Heart left ventricle (tissue), 16 donors: ENCODE data around the gene BCAS4. TPM values are rescaled to one million over a fixed set of nuclear protein-coding genes. Genes with fewer than 3 reads are reported as not detected.

Experiments used
- ATAC-seq, 4 donors: fragments of 200-7000 bp; cut with Tn5 transposase; one replicate each; pipeline ENCODE4 v1.9.1; 2020 to 2022; ENCODE audit warnings: moderate library complexity in 4 of 4, mild to moderate bottlenecking in 3 of 4, moderate number of reproducible peaks in 1 of 4
- DNase-seq, 5 donors: peaks; one replicate each; pipeline ENCODE4 v3.0.0-alpha.2; 2020
- H3K27ac ChIP-seq, 12 donors: fragments of 200-600 bp; sonication (generic) in 4 of 12; one replicate each; pipeline versions ENCODE4 v1.5.0 to v1.8.0; 2016 to 2022; ENCODE audit warnings: mild to moderate bottlenecking in 2 of 12
- H3K27me3 ChIP-seq, 9 donors: fragments of 200-600 bp; sonication (generic) in 2 of 9; one replicate each; pipeline versions ENCODE4 v1.5.1 to v1.8.0; 2016 to 2022; ENCODE audit warnings: mild to moderate bottlenecking in 3 of 9
- H3K36me3 ChIP-seq, 9 donors: fragments of 200-600 bp; sonication (generic) in 2 of 9; one replicate each; pipeline versions ENCODE4 v1.5.0 to v1.8.0; 2018 to 2022; ENCODE audit warnings: mild to moderate bottlenecking in 2 of 9
- H3K4me1 ChIP-seq, 12 donors: fragments of 200-600 bp; sonication (generic) in 4 of 12; one replicate each; pipeline versions ENCODE4 v1.5.0 to v1.8.0; 2016 to 2022; ENCODE audit warnings: mild to moderate bottlenecking in 3 of 12
- H3K4me3 ChIP-seq, 12 donors: fragments of 200-600 bp; sonication (generic) in 4 of 12; one replicate each; pipeline versions ENCODE4 v1.5.0 to v1.8.0; 2017 to 2022; ENCODE audit warnings: mild to moderate bottlenecking in 9 of 12, moderate library complexity in 4 of 12
- H3K9me3 ChIP-seq, 12 donors: fragments of 200-600 bp; sonication (generic) in 4 of 12; one replicate each; pipeline versions ENCODE4 v1.5.0 to v1.8.0; 2016 to 2022; ENCODE audit warnings: mild to moderate bottlenecking in 1 of 12
- POLR2A ChIP-seq, 2 donors: fragments of 450-650 bp; IDR thresholded peaks; one replicate each; pipeline ENCODE4 v1.6.1; 2017; ENCODE audit warnings: antibody characterized with exemption in 2 of 2, mild to moderate bottlenecking in 2 of 2, moderate library complexity in 2 of 2
- WGBS, 4 donors: extraction: QIAGEN DNeasy Blood & Tissue Kit in 2 of 4; methylation state at CpG; one replicate each; pipeline versions ENCODE4 v1.1.5 to v1.1.7; 2013 to 2018; 5-methylcytosine and 5-hydroxymethylcytosine counted together
- intact Hi-C, 10 donors: fragments of 100-400 bp; cut with DNase I; formaldehyde crosslinking; loops; one replicate each; pipeline versions ENCODE4 v1.11.1 to v1.14.2; 2022
- polyA plus RNA-seq, 2 donors: library from polyadenylated mRNA; stranded (reverse); fragments of 200-250 nt; gene quantifications; one replicate each; pipeline ENCODE4 v1.2.3, GENCODE V29; 2013
- total RNA-seq, 9 donors: library from RNA; depleted of rRNA in 2 of 9; stranded (reverse); fragments of >200 nt in 2 of 9; fragmentation: NEBNext Ultra II Directional in 3 of 9; extraction: Animal tissue kit (Norgen Biotek cat#: 25700) in 3 of 9; gene quantifications; one replicate each; pipeline versions ENCODE4 v1.1.0 to v1.2.4, GENCODE V29; 2016 to 2023
- TF ChIP-seq, protein P1 (sequence below), 12 donors: fragments of 200-600 bp; sonication (generic) in 4 of 12; IDR thresholded peaks; one replicate each; pipeline versions ENCODE4 v1.5.0 to v1.8.0; 2018 to 2022; ENCODE audit warnings: antibody characterized with exemption in 12 of 12, mild to moderate bottlenecking in 5 of 12
- donor health status: ischemic (EF 13 %, LVEDD 7.1; RV severe dilation, severe dysfunction).
- donor health status: healthy with polysubstance abuse.
- donor health status: DM: no; HTN: yes; CAD: no.
- donor health status: DM: no; HTN: no; CAD: no.
- donor health status: ischemic (EF 25% LVEDD 6.9; RV normal size, moderate dysfunction).
- donor health status: ischemic (EF 25% LVEDD 5.7; RV mildly dilated, moderate dysfunction).
- donor health status: healthy.
- donor health status: DM: yes; HTN: yes; CAD: no.
- donor health status: ischemic (EF 35%, LVEDD 5.7; RV mildly dilated, moderate dysfunction).
- donor health status: nonischemic (EF 11% LVEDD 7.7; RV severe dilation, severe dysfunction).
- donor health status: DM: yes; HTN: yes; CAD: no.
- donor health status: PGD.
- donor health status: ischemic (EF 29% LVEDD 5.4; RV normal size, mild dysfunction).
- donor health status: nonischemic (EF 23%, LVEDD 6.1; RV moderate dilation, normal function).

The BCAS4 gene
- total and polyA plus RNA-seq, 11 donors = 0.78 to 5.1 (median 2.0) TPM

DNA sequence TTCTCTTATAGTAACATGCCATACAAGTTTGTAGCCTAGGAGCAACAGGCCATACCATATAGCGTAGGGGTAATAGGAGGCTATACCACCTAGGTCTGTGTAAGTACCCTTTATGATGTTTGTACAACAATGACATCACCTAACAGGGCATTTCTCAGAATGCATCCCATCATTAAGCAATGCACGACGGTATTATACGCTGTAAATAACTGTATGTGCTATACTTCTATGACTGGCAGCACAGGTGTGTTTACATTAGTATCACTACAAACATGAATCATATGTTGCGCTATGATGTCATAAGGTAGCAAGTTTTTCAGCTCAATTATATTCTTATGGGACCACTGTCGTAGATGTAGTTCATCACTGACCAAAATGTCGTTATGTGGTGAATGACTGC, 105.4 kb downstream of the BCAS4 start:
- WGBS, 4 donors = 89 to 98% (median 97%) methylated on average over 7 of the region's 7 CpGs
- ATAC-seq = no peak

DNA sequence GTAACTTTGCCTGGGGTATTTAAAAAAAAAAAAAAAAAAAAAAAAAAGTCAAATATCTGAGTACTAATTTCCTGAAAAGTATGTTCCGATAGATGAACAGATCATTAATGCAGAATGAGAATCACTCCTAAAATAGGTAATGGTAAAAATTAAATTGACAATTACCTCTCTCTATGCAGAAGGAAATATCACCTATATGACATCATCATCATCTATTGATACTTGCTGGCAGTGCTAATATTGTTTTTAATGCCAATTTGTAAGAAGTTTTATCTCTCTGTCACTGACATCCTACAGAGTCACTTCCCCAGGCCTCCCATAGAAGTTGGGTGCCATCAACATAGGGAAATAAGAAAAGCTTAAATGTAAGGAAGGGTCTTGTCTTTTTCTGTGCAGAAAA, 106.4 kb downstream of the BCAS4 start:
- Histone ChIP-seq H3K27me3 (no peaks in the 10 kb centered on the region), H3K4me1 (peaks cover 0 to 28% (median 10%) of the 10 kb centered on the region in 12 donors), H3K4me3 (no peak overlapping the region), H3K27ac (no peak overlapping the region), H3K9me3 (no peaks in the 10 kb centered on the region), H3K36me3 (peaks cover 2 to 76% (median 64%) of the 10 kb centered on the region in 9 donors)
- TF ChIP-seq, protein P1, sequence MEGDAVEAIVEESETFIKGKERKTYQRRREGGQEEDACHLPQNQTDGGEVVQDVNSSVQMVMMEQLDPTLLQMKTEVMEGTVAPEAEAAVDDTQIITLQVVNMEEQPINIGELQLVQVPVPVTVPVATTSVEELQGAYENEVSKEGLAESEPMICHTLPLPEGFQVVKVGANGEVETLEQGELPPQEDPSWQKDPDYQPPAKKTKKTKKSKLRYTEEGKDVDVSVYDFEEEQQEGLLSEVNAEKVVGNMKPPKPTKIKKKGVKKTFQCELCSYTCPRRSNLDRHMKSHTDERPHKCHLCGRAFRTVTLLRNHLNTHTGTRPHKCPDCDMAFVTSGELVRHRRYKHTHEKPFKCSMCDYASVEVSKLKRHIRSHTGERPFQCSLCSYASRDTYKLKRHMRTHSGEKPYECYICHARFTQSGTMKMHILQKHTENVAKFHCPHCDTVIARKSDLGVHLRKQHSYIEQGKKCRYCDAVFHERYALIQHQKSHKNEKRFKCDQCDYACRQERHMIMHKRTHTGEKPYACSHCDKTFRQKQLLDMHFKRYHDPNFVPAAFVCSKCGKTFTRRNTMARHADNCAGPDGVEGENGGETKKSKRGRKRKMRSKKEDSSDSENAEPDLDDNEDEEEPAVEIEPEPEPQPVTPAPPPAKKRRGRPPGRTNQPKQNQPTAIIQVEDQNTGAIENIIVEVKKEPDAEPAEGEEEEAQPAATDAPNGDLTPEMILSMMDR (IDR thresholded peaks at IDR 0.05) = no peak
- no peak for TF ChIP-seq POLR2A (IDR thresholded peaks at IDR 0.05)
- DNase-seq (no peak), ATAC-seq (no peak)
- intact Hi-C loops = no loop called here
- 88 to 98% (median 94%) methylated on average over 1 of the region's 1 CpG for WGBS, 4 donors

More for the DNA sequence above, 105.4 kb downstream of the BCAS4 start:
- peaks cover 2 to 85% (median 65%) of the 10 kb centered on the region in 9 donors for H3K36me3 ChIP-seq
- no peak for TF ChIP-seq POLR2A (IDR thresholded peaks at IDR 0.05)
- TF ChIP-seq, protein P1 (IDR thresholded peaks at IDR 0.05) = no peak
- no peak overlapping the region for H3K4me3 ChIP-seq
- no peak for DNase-seq
- H3K27ac ChIP-seq = no peak overlapping the region
- no peaks in the 10 kb centered on the region for H3K27me3 ChIP-seq
- peaks cover 0 to 19% (median 10%) of the 10 kb centered on the region in 12 donors for H3K4me1 ChIP-seq
- intact Hi-C loops = no loop called here
- no peaks in the 10 kb centered on the region for H3K9me3 ChIP-seq

- peaks cover 0 to 54% (median 42%) of the 10 kb centered on the region in 9 donors for H3K36me3 ChIP-seq
- ATAC-seq = no peak
These were observed 108.6 kb downstream of the BCAS4 start for GRCh38 chr20:50903353-50904051.

DNA sequence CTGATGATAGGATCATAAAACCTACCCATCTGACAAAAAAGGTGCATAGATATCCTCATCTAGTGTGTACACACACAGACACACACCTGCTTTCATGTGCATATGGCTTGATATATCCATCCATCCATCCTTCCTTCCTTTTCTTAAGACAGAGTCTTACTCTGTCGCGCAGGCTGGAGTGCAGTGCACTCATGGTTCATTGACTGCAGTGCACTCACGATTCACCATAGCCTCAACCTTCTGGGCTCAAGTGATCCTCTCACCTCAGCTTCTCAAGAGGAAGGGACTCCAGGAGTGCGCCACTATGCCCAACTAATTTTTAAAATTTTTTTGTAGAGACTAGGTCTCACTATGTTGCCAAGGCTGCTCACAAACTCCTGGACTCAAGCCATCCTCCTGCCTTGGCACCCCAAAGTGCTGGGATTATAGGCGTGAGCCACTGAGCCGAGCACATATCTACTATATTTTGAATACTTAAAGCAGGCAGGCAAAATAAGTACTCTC, 109.3 kb downstream of the BCAS4 start:
- peak in 1 of 4 donors; percentile 38 for ATAC-seq
- no peak overlapping the region for H3K4me3 ChIP-seq
- no peak overlapping the region for H3K27ac ChIP-seq
- intact Hi-C loops = no loop called here
- no peak for DNase-seq
- H3K9me3 ChIP-seq = no peaks in the 10 kb centered on the region
- 70 to 77% (median 70%) methylated on average over 6 of the region's 6 CpGs for WGBS, 4 donors
- H3K36me3 ChIP-seq = peaks cover 0 to 48% (median 37%) of the 10 kb centered on the region in 9 donors
- no peaks in the 10 kb centered on the region for H3K27me3 ChIP-seq
- TF ChIP-seq POLR2A (IDR thresholded peaks at IDR 0.05) = no peak
- TF ChIP-seq, protein P1 (IDR thresholded peaks at IDR 0.05) = no peak
- peaks cover 0 to 32% (median 11%) of the 10 kb centered on the region in 12 donors for H3K4me1 ChIP-seq

More at GRCh38 chr20:50903353-50904051, 108.6 kb downstream of the BCAS4 start:
- DNase-seq = no peak
- Histone ChIP-seq H3K4me3 (no peak overlapping the region), H3K27me3 (no peaks in the 10 kb centered on the region), H3K27ac (no peak overlapping the region), H3K4me1 (peaks cover 0 to 32% (median 11%) of the 10 kb centered on the region in 12 donors), H3K9me3 (no peaks in the 10 kb centered on the region)
- TF ChIP-seq POLR2A (IDR thresholded peaks at IDR 0.05) = no peak
- TF ChIP-seq, protein P1 (IDR thresholded peaks at IDR 0.05) = no peak
- intact Hi-C loops = no loop called here
- WGBS, 4 donors = 75 to 81% (median 80%) methylated on average over 8 of the region's 8 CpGs
